NK-92 treated with Interleukin-12 subunit alpha and Interleukin-12 subunit beta, amount 100 ng/mL, for 24 hours (cell line): Measurements from ENCODE around the gene C20orf204.

ENCODE experiments used
- DNase-seq: peaks from one replicate; lab custom pipeline; 2025; lab: John Stamatoyannopoulos, UW

The C20orf204 gene

GRCh38 chr20:64072498-64073063 lies 36.6 kb downstream of the C20orf204 start:
- no peak for DNase-seq

DNA sequence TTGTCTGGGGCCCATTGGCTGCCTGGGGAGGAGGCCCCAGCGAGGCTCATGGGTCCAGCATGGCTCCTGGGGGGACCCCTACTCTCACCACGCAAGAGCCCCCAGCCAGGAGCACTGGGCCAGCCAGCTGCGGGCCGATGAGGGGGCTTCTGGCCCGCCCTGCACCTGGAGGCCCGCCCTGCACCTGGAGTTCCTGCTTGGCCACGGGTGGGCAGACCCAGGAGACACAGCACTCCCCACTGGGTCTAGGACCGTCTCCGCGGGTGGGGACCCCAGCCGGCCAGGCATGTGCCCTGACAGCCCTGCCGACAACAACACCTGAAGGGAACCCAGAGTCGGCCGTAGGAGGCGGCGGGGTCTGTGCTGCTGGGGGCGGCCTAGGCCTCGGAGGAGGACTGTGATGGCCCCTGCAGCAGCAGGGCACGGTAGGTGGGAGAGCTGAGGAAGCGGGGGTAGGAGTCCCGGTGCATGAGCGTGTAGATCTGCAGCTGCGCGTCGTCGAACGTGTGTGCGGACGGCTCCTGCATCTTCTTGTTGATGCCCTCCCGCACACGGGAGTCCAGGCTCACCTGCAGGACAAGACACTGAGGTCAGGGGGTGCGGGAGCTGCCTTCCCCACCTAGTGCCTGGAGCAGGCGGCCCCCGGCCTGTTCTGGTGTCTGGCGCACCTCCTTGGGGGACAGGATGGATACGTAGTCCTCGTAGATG lies 37.6 kb downstream of the C20orf204 start:
- DNase-seq = no peak

- DNase-seq = no peak
Observed at GRCh38 chr20:64074184-64074789, 38.3 kb downstream of the C20orf204 start.

GRCh38 chr20:64074963-64075362 lies 39.0 kb downstream of the C20orf204 start:
- DNase-seq = no peak

DNA sequence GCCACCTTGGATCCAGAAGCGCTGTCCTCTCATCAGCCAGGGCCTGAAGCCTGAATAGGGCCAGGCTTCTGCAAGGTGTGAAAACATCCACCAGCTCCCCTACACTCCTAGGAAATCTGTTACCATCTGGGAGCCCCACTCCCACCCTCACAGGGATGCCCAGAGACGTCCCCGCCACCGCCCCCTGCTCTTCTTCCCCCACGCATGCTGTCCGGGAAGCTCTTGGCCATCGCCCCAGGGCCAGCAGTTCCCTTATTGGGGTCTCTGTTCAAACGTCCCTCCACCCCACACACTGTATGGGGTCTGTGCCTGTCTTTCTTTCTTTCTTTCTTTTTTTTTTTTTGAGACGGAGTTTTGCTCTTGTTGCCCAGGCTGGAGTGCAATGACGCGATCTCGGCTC lies 39.6 kb downstream of the C20orf204 start:
- DNase-seq = no peak

DNA sequence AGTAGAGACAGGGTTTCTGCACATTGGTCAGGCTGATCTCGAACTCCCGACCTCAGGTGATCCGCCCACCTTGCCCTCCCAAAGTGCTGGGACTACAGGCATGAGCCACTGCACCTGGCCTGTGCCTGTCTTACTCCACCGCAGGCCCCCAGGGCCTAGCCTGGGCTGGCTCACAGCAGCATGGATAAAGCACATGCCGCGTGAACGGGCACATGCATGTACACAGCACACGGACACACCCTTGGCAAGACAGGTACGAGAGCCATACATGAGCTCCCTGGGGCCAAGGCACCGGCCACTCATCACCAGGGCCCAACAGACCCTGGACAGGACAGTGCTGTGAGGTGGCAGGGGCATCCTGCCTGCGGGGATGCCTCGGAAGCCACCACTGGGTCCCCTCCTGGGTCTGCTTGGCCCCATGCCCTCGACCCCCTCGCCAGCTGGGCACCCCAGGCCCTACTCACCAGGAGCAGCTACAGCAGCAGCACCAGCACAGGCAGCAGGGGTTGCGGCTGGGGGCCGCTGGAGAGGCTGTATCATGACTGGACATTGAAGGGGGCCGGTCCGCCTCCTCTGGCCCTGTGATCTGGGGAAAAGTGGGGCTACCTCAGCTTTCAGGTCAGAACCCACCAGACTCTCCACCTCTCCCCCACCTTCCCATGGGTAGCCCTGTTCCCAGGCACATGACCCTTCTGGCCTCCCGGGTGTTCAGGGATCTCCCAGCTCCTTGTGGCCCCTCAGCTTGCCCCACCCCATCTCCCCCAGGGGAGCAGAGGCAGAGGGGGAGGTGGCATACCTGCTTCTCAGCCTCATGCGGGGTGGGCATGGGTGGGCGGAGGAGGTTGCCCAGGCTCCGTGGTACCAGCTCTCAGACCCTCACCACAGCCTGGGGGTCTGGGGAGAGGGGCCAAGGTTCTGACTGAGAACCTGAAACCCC lies 40.3 kb downstream of the C20orf204 start:
- no peak for DNase-seq

GRCh38 chr20:64077094-64077493 lies 41.1 kb downstream of the C20orf204 start:
- DNase-seq = no peak

GRCh38 chr20:64077541-64077875 lies 41.5 kb downstream of the C20orf204 start:
- no peak for DNase-seq

DNA sequence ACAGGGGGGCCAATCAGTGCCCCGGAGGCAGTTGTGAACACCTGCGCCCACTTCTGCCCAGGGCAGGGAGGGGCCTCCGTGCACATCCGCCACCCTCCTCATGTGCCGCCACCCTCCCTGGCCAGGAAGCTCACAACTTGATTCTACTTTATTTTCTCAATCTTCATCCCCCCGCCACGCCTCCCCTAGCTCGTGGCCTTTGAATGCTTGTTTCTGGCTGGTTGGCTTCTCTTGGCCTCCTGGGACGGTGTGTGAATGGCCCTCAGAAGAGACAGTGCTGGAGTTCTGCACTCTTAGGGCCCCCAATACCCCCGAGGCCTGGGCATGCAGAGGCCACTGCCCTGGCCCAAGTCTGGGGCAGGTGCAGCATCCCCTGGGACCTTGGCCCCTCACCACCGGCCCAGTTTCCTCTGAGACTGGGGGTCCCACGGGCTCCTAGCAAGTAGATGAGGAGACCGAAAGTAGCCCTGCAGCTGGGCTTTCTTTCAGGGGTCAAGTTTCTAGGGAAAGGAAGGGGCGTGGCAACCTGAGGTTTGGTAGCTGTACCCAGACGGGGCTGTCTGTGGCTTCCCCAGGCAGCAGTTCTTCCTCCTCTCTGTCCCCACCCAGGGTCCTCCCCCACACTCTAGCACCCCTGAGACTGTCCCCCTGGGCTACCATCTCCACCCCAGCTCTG lies 42.0 kb downstream of the C20orf204 start:
- no peak for DNase-seq

DNA sequence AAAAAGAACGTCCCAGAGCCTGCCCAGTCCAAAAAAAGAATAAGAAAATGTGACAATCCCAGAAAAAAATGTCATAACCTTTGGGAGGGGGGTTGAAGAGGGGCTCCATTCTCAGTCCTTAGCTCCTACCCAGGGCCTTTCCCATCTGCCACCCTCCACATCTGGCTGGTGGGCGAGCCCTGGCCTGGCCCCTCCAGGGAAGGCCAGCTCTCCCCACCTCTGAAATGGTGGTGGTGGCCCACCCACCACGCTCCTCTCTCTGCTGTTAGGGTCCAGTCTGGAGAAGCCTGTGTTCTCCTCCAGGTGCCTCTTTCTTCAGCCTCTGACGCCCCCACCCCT lies 42.9 kb downstream of the C20orf204 start:
- no peak for DNase-seq

- peak; percentile 41 for DNase-seq
Observed at GRCh38 chr20:64079273-64080012, 43.5 kb downstream of the C20orf204 start, which contains the start of gene RGS19. Gene RGS19 (minus strand): TSS chr20:64079518. CDS start chr20:64076886, 2,632 bp downstream.

DNA sequence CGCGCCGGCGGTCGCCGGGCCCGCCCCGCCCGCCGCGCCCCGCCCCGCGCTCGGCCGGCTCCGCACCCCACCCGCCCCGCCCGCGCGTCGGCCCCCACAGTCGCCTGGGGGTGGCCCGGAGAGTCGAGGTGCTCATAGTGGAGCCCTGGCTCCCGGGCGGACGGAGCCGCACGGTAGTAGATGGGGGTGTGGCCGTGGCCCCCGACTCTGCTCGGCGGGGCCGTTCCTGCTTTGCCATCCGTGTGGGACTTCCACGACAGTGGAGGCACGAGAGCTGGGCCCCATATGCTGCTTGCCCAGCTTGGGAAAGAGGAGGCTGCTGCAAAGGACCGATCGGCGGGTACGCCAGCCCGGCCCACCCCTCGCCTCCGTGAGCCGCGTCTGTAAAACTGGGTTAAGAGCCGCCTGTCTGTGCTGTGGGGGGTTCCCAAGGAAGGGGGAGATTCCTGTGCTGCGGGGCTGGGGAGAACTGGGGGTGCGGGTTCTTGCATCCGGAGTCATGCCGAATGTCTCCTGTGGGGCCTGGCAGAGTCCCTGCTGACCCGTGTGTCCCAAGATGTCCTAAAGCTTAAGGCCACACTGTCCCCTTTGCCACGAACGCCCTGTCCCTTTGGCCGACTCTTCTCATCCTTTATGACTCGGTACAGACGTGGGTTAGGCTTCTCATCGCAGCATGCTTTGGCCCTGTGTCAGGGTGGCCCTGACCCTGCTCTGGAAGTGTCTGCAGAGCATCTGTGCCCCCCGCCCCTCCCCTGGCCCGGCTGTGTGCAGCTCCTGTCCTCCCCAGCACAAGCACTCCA lies 44.2 kb downstream of the C20orf204 start, which contains the start of gene OPRL1:
Gene OPRL1, plus strand, starts transcription at position 70 of the 800 bp plus-strand sequence. CDS start 12,639 bp downstream, outside the sequence.
- DNase-seq = no peak

GRCh38 chr20:64080813-64081623 lies 45.0 kb downstream of the C20orf204 start:
- DNase-seq = no peak

GRCh38 chr20:64081624-64081964 lies 45.6 kb downstream of the C20orf204 start:
- DNase-seq = no peak

- DNase-seq = no peak
Observed at GRCh38 chr20:64082126-64082731, 46.2 kb downstream of the C20orf204 start.

GRCh38 chr20:64082820-64083377 lies 46.9 kb downstream of the C20orf204 start:
- DNase-seq = no peak

- DNase-seq = no peak
Observed at GRCh38 chr20:64083378-64083803, 47.4 kb downstream of the C20orf204 start.

DNA sequence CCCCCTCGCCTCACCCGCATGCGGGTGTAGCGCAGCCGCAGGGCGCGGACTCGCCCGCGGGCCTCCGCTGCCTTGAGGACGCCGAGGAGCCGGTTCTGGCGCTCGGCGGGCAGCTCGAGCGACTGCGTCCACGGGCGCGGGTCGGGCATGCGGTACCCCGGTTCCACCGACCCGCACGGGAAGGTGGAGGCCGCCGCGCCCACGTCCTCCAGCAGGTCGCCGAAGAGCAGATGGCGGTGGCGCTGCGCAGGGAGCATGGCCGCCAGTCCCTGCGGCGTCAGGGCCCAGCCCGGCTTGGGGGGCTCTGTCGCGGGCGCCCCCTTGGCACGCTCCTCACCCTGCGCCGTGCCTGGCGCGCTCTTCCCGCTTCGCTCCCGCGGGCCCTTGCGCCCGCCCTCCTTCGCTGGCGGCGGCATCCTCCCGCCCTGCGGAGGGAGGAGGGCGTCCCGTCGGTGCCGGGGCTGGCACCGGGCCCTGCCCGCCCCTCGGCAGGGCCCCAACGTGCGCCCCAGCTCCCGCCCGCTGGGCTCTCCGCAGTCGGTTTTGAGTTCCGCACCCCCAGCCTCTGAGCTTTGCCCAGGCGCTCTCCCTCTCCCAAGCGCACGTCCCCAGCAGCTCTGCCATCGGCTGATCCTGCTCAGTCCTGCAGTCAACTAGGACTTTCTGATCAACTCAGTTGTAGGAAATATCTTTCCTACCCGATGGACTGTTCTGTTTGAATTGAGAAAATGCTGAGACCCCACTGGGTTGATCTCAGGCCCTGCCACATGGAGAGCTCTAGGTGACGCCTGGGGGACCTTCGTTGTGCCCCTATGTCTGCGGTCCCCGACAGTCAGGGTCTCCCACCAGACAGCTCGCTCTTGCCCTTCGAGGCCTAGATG lies 48.1 kb downstream of the C20orf204 start, which contains the start of gene LKAAEAR1:
Gene LKAAEAR1, minus strand, starts transcription at position 595 of the 881 bp plus-strand sequence. Its CDS starts 179 bp downstream, at position 416.
- no peak for DNase-seq
